H1 (cell line): ENCODE data around the gene ZBTB1.

Experiments
- CEBPB ChIP-seq: IDR thresholded peaks from 2 replicates; pipeline ENCODE4 v1.6.1; 2012; ENCODE audit warnings: low read depth, low read length
- GABPA ChIP-seq: IDR thresholded peaks from 2 replicates; pipeline ENCODE4 v1.6.1; 2011; ENCODE audit warnings: mild to moderate bottlenecking, low read length, moderate library complexity, borderline replicate concordance; ENCODE audit not compliant: insufficient read depth
- HDAC2 ChIP-seq, 2 experiments: fragments of 300-600 bp in 1 of 2; sonication (generic) in 1 of 2; IDR thresholded peaks; 2 replicates each; pipeline ENCODE4 v1.6.1; 2011 to 2012; ENCODE audit warnings: low read depth in 2 of 2, low read length in 2 of 2, mild to moderate bottlenecking in 2 of 2, moderate library complexity in 2 of 2, borderline replicate concordance in 1 of 2, inconsistent platforms in 1 of 2
- JUN ChIP-seq: IDR thresholded peaks from 2 replicates; pipeline ENCODE4 v1.6.1; 2011; ENCODE audit warnings: low read depth, mild to moderate bottlenecking, improper control_type of control experiment, low read length
- POLR2A ChIP-seq, 2 experiments: IDR thresholded peaks; 1 replicate in 1 of 2; 2 replicates in 1 of 2; pipeline ENCODE4 v1.6.1; 2011; ENCODE audit warnings: low read depth in 2 of 2, low read length in 2 of 2, mild to moderate bottlenecking in 2 of 2; ENCODE audit errors: control extremely low read depth in 1 of 2
- POLR2AphosphoS5 ChIP-seq: IDR thresholded peaks from 2 replicates; pipeline ENCODE4 v1.6.1; 2011; ENCODE audit warnings: low read depth, low read length
- SIN3A ChIP-seq, 2 experiments: IDR thresholded peaks in 1 of 2; conservative IDR thresholded peaks in 1 of 2; 2 replicates each; pipeline ENCODE4 v1.6.1; 2011 to 2012; ENCODE audit warnings: low read length in 2 of 2, improper control_type of control experiment in 1 of 2, low read depth in 1 of 2, mild to moderate bottlenecking in 1 of 2
- SP4 ChIP-seq: IDR thresholded peaks from 2 replicates; pipeline ENCODE4 v1.6.1; 2012; ENCODE audit warnings: low read length, inconsistent platforms

- no peak for TF ChIP-seq SIN3A (conservative IDR thresholded peaks at IDR 0.05 in 1 of 2, IDR thresholded peaks at IDR 0.05 in 1 of 2; ENCODE audit: low read depth in 1 of 2, low read length in 2 of 2)
- no peak for TF ChIP-seq CEBPB
- no peak for TF ChIP-seq JUN
- TF ChIP-seq POLR2A (IDR thresholded peaks at IDR 0.05; ENCODE audit: control extremely low read depth in 1 of 2, low read depth in 2 of 2, low read length in 2 of 2) = no peak
- TF ChIP-seq GABPA = no peak
- no peak for TF ChIP-seq SP4
- no peak for TF ChIP-seq HDAC2 (IDR thresholded peaks at IDR 0.05; ENCODE audit: borderline replicate concordance in 1 of 2, low read depth in 2 of 2, low read length in 2 of 2)
- no peak for TF ChIP-seq POLR2AphosphoS5
Observed at GRCh38 chr14:64500088-64500487, 4.5 kb upstream of the ZBTB1 start.
